Upper lobe of left lung (tissue), 6 donors: ENCODE measurements around the gene SLC2A10. TPM values are rescaled to one million over a fixed set of nuclear protein-coding genes. Genes with fewer than 3 reads are reported as not detected.

ENCODE experiments used
- ATAC-seq, 2 donors: fragments of 200-7000 bp; cut with Tn5 transposase; one replicate each; pipeline ENCODE4 v1.9.1; 2022; ENCODE audit warnings: mild to moderate bottlenecking in 2 of 2, moderate library complexity in 2 of 2; ENCODE audit not compliant: low FRiP score in 2 of 2
- DNase-seq, 2 donors: peaks; one replicate each; pipeline ENCODE4 v3.0.0-alpha.2; 2019 to 2020
- H3K27ac ChIP-seq, 4 donors: fragments of 200-600 bp; sonication (generic); one replicate each; pipeline ENCODE4 v1.5.1; 2016 to 2019
- H3K27me3 ChIP-seq, 4 donors: fragments of 200-600 bp; sonication (generic); one replicate each; pipeline ENCODE4 v1.5.1; 2017 to 2019
- H3K36me3 ChIP-seq, 4 donors: fragments of 200-600 bp; sonication (generic); one replicate each; pipeline ENCODE4 v1.5.1; 2016 to 2019
- H3K4me1 ChIP-seq, 4 donors: fragments of 200-600 bp; sonication (generic); one replicate each; pipeline ENCODE4 v1.5.1; 2018 to 2019
- H3K4me3 ChIP-seq, 4 donors: fragments of 200-600 bp; sonication (generic); one replicate each; pipeline ENCODE4 v1.5.1; 2017 to 2019; ENCODE audit warnings: mild to moderate bottlenecking in 2 of 4, moderate library complexity in 1 of 4
- H3K9me3 ChIP-seq, 4 donors: fragments of 200-600 bp; sonication (generic); one replicate each; pipeline ENCODE4 v1.5.1; 2018 to 2019
- CTCF ChIP-seq, 6 experiments: fragments of 450-650 bp in 4 of 6; fragments of 200-600 bp in 2 of 6; sonication (generic) in 2 of 6; IDR thresholded peaks; one replicate each; pipeline ENCODE4 v1.5.1; 2016 to 2019; ENCODE audit warnings: antibody characterized with exemption in 6 of 6
- EP300 ChIP-seq, 4 donors: sonication (generic); formaldehyde crosslinking; IDR thresholded peaks; one replicate each; pipeline ENCODE4 v1.5.1; 2017; ENCODE audit warnings: antibody characterized with exemption in 4 of 4, control low read depth in 2 of 4
- POLR2A ChIP-seq, 4 donors: fragments of 450-650 bp; IDR thresholded peaks; one replicate each; pipeline ENCODE4 v1.5.1; 2016 to 2017; ENCODE audit warnings: antibody characterized with exemption in 4 of 4, mild to moderate bottlenecking in 2 of 4
- POLR2AphosphoS5 ChIP-seq, 2 donors: sonication (generic); formaldehyde crosslinking; IDR thresholded peaks; one replicate each; pipeline ENCODE4 v1.5.1; 2017; ENCODE audit warnings: antibody characterized with exemption in 2 of 2
- WGBS, 2 donors: methylation state at CpG; one replicate each; pipeline ENCODE4 v1.1.5; 2017 to 2018; 5-methylcytosine and 5-hydroxymethylcytosine counted together
- total RNA-seq, 6 donors: library from RNA; depleted of rRNA in 4 of 6; stranded (reverse); fragments of >200 nt in 4 of 6; gene quantifications; one replicate each; pipeline versions ENCODE4 v1.1.0 to v1.2.1, GENCODE V29; 2016 to 2021
- donor health status: DM: no; HTN: no; CAD: no; lungs with moderate emphysema.
- donor health status: DM: no; HTN: yes; CAD: no; lungs with severe emphysema.

Gene SLC2A10
- total RNA-seq, 6 donors from 2014 or later = 5.5 to 93.2 (median 13.8) TPM

- H3K9me3 ChIP-seq = peaks cover 0 to 13% (median 3%) of the 10 kb centered on the region in 4 donors
- DNase-seq = no peak
- H3K27ac ChIP-seq = no peak overlapping the region
- peaks cover 14 to 22% (median 19%) of the 10 kb centered on the region in 4 donors for H3K4me1 ChIP-seq
- TF ChIP-seq POLR2AphosphoS5 (IDR thresholded peaks at IDR 0.05) = no peak
- no peak for TF ChIP-seq POLR2A (IDR thresholded peaks at IDR 0.05)
- TF ChIP-seq CTCF (IDR thresholded peaks at IDR 0.05) = no peak
- no peak for TF ChIP-seq EP300 (IDR thresholded peaks at IDR 0.05)
- H3K4me3 ChIP-seq = no peak overlapping the region
- WGBS, 2 donors = 88% methylated on average over 9 of the region's 9 CpGs
- H3K36me3 ChIP-seq = no peaks in the 10 kb centered on the region
- no peaks in the 10 kb centered on the region for H3K27me3 ChIP-seq
- ATAC-seq = no peak
These were observed 8.5 kb downstream of the SLC2A10 start for GRCh38 chr20:46717818-46718541.

GRCh38 chr20:46720019-46720418, 10.6 kb downstream of the SLC2A10 start:
- no peaks in the 10 kb centered on the region for H3K27me3 ChIP-seq
- peaks cover 8 to 9% (median 8%) of the 10 kb centered on the region in 4 donors for H3K4me1 ChIP-seq
- no peak for ATAC-seq
- H3K4me3 ChIP-seq = no peak overlapping the region
- H3K36me3 ChIP-seq = no peaks in the 10 kb centered on the region
- DNase-seq = no peak
- 72 to 94% methylated on average over 1 of the region's 1 CpG for WGBS, 2 donors
- H3K27ac ChIP-seq = no peak overlapping the region
- TF ChIP-seq POLR2AphosphoS5 (IDR thresholded peaks at IDR 0.05) (no peak), EP300 (IDR thresholded peaks at IDR 0.05) (no peak), CTCF (IDR thresholded peaks at IDR 0.05) (no peak)
- H3K9me3 ChIP-seq = peaks cover 0 to 14% (median 3%) of the 10 kb centered on the region in 4 donors

- no peak for ATAC-seq
- Histone ChIP-seq H3K4me1 (peaks cover 0 to under 1% (median 0%) of the 10 kb centered on the region in 4 donors), H3K36me3 (peaks cover 0 to 7% (median 2%) of the 10 kb centered on the region in 4 donors), H3K27me3 (no peaks in the 10 kb centered on the region), H3K27ac (no peak overlapping the region), H3K4me3 (no peak overlapping the region), H3K9me3 (peaks cover 0 to 14% (median 3%) of the 10 kb centered on the region in 4 donors)
- no peak for DNase-seq
- TF ChIP-seq POLR2A (IDR thresholded peaks at IDR 0.05) (no peak), EP300 (IDR thresholded peaks at IDR 0.05) (no peak), POLR2AphosphoS5 (IDR thresholded peaks at IDR 0.05) (no peak), CTCF (IDR thresholded peaks at IDR 0.05) (no peak)
These were observed 11.5 kb downstream of the SLC2A10 start for GRCh38 chr20:46720776-46721425.

GRCh38 chr20:46721476-46721875, 12.0 kb downstream of the SLC2A10 start:
- Histone ChIP-seq H3K27me3 (no peaks in the 10 kb centered on the region), H3K36me3 (peaks cover 0 to 9% (median 2%) of the 10 kb centered on the region in 4 donors), H3K9me3 (peaks cover 0 to 14% (median 3%) of the 10 kb centered on the region in 4 donors), H3K4me3 (no peak overlapping the region), H3K27ac (no peak overlapping the region), H3K4me1 (no peaks in the 10 kb centered on the region)
- no peak for ATAC-seq
- TF ChIP-seq CTCF (IDR thresholded peaks at IDR 0.05) = no peak
- no peak for TF ChIP-seq POLR2AphosphoS5 (IDR thresholded peaks at IDR 0.05)
- no peak for TF ChIP-seq EP300 (IDR thresholded peaks at IDR 0.05)
- no peak for TF ChIP-seq POLR2A (IDR thresholded peaks at IDR 0.05)
- DNase-seq = no peak
- WGBS, 2 donors = 91 to 96% methylated on average over 1 of the region's 1 CpG
